ENCODE results near the gene SYCE1.

DNA sequence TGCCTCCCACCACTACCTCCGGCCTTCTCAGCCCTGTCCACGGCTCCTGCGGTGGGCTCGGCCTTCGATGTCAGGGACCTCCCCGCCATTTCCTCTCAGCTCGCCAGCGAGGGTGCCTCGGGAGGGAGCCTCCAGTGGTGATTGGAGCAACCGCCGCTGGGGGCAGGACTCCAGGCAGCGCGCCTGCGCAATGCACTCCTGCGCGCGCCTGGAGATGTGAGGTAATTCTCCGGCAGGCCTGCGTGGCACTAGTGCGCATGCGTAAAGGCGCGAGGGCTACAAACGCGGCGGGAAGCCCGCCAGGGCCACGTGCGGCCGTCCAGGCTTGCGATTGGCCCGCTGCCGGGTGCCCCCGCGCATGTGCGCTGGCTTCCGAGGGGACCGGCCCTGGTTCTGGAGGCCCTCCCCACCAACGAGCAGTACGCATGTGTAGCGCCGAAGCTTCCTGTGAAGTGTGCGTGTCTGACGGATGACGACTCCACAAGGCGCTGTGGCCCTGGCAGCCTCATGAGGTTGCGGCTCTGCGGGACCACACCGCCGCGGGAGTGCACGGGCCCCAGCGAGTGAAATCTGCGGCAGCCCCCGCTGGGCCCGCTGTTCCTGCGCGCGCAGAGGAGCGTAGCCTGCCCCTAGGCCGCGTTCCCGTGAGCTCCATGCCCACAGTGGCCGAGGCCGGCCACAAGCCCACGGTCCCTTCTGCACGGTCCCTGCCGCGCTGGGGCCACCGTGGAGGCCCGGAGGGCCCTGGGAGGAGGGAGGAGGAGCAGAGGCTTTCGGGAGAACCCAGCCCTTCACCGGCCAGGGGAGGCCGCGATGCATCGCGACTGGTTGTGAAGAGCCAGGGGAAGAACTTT, at the start of gene SYCE1:
- TF ChIP-seq POLR2AphosphoS5 (IDR thresholded peaks at IDR 0.05; ENCODE audit: low read depth, low read length) (no peak), SIN3A (IDR thresholded peaks at IDR 0.05; ENCODE audit: borderline replicate concordance, insufficient read depth, low read length) (no peak)
